Measurements from ENCODE around the gene SLC9A6.

SLC9A6 gene

DNA sequence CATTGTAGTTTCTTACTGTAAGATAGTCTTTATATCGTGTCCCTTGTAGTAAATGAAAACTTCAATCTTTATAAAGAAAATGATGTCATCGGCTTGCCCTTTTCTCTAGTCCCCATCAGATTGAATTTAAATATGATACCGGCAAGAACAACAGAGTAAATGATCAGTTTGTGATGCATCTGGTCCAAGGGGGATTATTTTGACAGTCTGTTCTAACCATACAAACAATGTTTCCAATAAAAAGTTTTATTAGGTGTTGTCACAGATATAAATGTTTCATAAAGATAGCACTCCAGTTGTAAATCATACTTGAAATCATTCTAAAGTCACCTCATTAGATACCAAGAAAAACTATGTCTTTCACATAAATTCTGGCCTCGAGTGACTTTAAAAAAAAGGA lies 72.3 kb downstream of the SLC9A6 start (continued):
- TF ChIP-seq ZNF768 (tag by site-specific recombination; IDR thresholded peaks at IDR 0.05) (no peak), KLF7 (tag by site-specific recombination; IDR thresholded peaks at IDR 0.05; ENCODE audit: borderline replicate concordance) (0 out of 2 replicates have a peak, but pooled peaks have one; percentile 76), ZNF311 (tag by site-specific recombination; IDR thresholded peaks at IDR 0.05; ENCODE audit: borderline replicate concordance) (no peak), ZNF654 (tag by site-specific recombination; IDR thresholded peaks at IDR 0.05; ENCODE audit: low read depth) (peak; percentile 16; the same call in 1 of the 2 replicates), GLI4 (tag by site-specific recombination; IDR thresholded peaks at IDR 0.05) (no peak), ZNF302 (tag by site-specific recombination; IDR thresholded peaks at IDR 0.05; ENCODE audit: low read depth) (no peak), ZNF292 (tag by site-specific recombination; IDR thresholded peaks at IDR 0.05; ENCODE audit: borderline replicate concordance, low read depth) (no peak), ZNF354C (tag by site-specific recombination; IDR thresholded peaks at IDR 0.05; ENCODE audit: borderline replicate concordance, low read depth) (no peak), ZNF701 (tag by site-specific recombination; IDR thresholded peaks at IDR 0.05) (no peak), REPIN1 (tag by site-specific recombination; IDR thresholded peaks at IDR 0.05; ENCODE audit: low read depth) (no peak), ZNF658 (tag by site-specific recombination; IDR thresholded peaks at IDR 0.05) (no peak), BCL11A (tag by site-specific recombination; IDR thresholded peaks at IDR 0.05; ENCODE audit: low read depth) (peak; percentile 91), ZBTB1 (tag by site-specific recombination; IDR thresholded peaks at IDR 0.05) (peak; percentile 84), ZNF776 (tag by site-specific recombination; IDR thresholded peaks at IDR 0.05; ENCODE audit: borderline replicate concordance) (no peak; the same call in 1 of the 2 replicates), ZNF830 (tag by site-specific recombination; IDR thresholded peaks at IDR 0.05; ENCODE audit: low read depth) (no peak), ZNF174 (tag by site-specific recombination; IDR thresholded peaks at IDR 0.05) (no peak), ZNF596 (tag by site-specific recombination; IDR thresholded peaks at IDR 0.05) (peak; percentile 82), ZFP41 (tag by site-specific recombination; IDR thresholded peaks at IDR 0.05; ENCODE audit: borderline replicate concordance) (no peak), ZBTB48 (tag by site-specific recombination; IDR thresholded peaks at IDR 0.05) (no peak), TRIM28 (IDR thresholded peaks at IDR 0.05; ENCODE audit: borderline replicate concordance, low read length) (no peak), ZSCAN5A (tag by site-specific recombination; IDR thresholded peaks at IDR 0.05) (no peak), ZNF639 (tag by site-specific recombination; IDR thresholded peaks at IDR 0.05) (peak; percentile 88), ZNF623 (tag by site-specific recombination; IDR thresholded peaks at IDR 0.05) (no peak), YY1 (tag by site-specific recombination; IDR thresholded peaks at IDR 0.05) (no peak)
- TF ChIP-seq, protein P1, sequence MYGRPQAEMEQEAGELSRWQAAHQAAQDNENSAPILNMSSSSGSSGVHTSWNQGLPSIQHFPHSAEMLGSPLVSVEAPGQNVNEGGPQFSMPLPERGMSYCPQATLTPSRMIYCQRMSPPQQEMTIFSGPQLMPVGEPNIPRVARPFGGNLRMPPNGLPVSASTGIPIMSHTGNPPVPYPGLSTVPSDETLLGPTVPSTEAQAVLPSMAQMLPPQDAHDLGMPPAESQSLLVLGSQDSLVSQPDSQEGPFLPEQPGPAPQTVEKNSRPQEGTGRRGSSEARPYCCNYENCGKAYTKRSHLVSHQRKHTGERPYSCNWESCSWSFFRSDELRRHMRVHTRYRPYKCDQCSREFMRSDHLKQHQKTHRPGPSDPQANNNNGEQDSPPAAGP (tag by site-specific recombination; IDR thresholded peaks at IDR 0.05) = peak; percentile 38; the same call in 1 of the 2 replicates
- TF ChIP-seq, protein P2, sequence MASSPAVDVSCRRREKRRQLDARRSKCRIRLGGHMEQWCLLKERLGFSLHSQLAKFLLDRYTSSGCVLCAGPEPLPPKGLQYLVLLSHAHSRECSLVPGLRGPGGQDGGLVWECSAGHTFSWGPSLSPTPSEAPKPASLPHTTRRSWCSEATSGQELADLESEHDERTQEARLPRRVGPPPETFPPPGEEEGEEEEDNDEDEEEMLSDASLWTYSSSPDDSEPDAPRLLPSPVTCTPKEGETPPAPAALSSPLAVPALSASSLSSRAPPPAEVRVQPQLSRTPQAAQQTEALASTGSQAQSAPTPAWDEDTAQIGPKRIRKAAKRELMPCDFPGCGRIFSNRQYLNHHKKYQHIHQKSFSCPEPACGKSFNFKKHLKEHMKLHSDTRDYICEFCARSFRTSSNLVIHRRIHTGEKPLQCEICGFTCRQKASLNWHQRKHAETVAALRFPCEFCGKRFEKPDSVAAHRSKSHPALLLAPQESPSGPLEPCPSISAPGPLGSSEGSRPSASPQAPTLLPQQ (tag by site-specific recombination; IDR thresholded peaks at IDR 0.05) = peak; percentile 27; the same call in 1 of the 2 replicates
- TF ChIP-seq, protein P3, sequence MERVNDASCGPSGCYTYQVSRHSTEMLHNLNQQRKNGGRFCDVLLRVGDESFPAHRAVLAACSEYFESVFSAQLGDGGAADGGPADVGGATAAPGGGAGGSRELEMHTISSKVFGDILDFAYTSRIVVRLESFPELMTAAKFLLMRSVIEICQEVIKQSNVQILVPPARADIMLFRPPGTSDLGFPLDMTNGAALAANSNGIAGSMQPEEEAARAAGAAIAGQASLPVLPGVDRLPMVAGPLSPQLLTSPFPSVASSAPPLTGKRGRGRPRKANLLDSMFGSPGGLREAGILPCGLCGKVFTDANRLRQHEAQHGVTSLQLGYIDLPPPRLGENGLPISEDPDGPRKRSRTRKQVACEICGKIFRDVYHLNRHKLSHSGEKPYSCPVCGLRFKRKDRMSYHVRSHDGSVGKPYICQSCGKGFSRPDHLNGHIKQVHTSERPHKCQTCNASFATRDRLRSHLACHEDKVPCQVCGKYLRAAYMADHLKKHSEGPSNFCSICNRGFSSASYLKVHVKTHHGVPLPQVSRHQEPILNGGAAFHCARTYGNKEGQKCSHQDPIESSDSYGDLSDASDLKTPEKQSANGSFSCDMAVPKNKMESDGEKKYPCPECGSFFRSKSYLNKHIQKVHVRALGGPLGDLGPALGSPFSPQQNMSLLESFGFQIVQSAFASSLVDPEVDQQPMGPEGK (tag by site-specific recombination; IDR thresholded peaks at IDR 0.05) = peak; percentile 17; the same call in 1 of the 2 replicates
- TF ChIP-seq, protein P4, sequence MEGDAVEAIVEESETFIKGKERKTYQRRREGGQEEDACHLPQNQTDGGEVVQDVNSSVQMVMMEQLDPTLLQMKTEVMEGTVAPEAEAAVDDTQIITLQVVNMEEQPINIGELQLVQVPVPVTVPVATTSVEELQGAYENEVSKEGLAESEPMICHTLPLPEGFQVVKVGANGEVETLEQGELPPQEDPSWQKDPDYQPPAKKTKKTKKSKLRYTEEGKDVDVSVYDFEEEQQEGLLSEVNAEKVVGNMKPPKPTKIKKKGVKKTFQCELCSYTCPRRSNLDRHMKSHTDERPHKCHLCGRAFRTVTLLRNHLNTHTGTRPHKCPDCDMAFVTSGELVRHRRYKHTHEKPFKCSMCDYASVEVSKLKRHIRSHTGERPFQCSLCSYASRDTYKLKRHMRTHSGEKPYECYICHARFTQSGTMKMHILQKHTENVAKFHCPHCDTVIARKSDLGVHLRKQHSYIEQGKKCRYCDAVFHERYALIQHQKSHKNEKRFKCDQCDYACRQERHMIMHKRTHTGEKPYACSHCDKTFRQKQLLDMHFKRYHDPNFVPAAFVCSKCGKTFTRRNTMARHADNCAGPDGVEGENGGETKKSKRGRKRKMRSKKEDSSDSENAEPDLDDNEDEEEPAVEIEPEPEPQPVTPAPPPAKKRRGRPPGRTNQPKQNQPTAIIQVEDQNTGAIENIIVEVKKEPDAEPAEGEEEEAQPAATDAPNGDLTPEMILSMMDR (tag by site-specific recombination; IDR thresholded peaks at IDR 0.05) = no peak
- TF ChIP-seq, protein P5, sequence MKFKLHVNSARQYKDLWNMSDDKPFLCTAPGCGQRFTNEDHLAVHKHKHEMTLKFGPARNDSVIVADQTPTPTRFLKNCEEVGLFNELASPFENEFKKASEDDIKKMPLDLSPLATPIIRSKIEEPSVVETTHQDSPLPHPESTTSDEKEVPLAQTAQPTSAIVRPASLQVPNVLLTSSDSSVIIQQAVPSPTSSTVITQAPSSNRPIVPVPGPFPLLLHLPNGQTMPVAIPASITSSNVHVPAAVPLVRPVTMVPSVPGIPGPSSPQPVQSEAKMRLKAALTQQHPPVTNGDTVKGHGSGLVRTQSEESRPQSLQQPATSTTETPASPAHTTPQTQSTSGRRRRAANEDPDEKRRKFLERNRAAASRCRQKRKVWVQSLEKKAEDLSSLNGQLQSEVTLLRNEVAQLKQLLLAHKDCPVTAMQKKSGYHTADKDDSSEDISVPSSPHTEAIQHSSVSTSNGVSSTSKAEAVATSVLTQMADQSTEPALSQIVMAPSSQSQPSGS (tag by site-specific recombination; IDR thresholded peaks at IDR 0.05; ENCODE audit: low read depth) = peak; percentile 97
